ENCODE results near the gene TOLLIP. TPM values are rescaled to one million over a fixed set of nuclear protein-coding genes. Genes with fewer than 3 reads are reported as not detected.

TOLLIP gene
- total RNA-seq, 5 donors from 2014 or later (not counting 1 experiment from before 2014, with no cell fraction given) = 44.4 to 54.1 (median 50.8) TPM

- Mint-ChIP-seq H3K9me3 (no peaks in the 10 kb centered on the region), H3K27ac (no peak overlapping the region), H3K36me3 (no peaks in the 10 kb centered on the region), H3K4me3 (no peak overlapping the region), H3K4me1 (no peaks in the 10 kb centered on the region), H3K27me3 (no peaks in the 10 kb centered on the region)
- ATAC-seq (replicated peaks in 1 of 4) (no peak), DNase-seq (no peak)
- Histone ChIP-seq H3K27ac (ENCODE audit: low read length) (no peak overlapping the region), H3K27me3 (replicated peaks in 1 of 2; ENCODE audit: control insufficient read depth in 2 of 2, extremely low read depth in 1 of 2, insufficient read depth in 2 of 2, low read length in 1 of 2) (no peaks in the 10 kb centered on the region), H3K4me3 (ENCODE audit: control insufficient read depth in 1 of 2, extremely low read depth in 1 of 2, low read length in 1 of 2) (no peak overlapping the region), H3K9me3 (no peaks in the 10 kb centered on the region), H3K36me3 (ENCODE audit: control insufficient read depth in 2 of 2, extremely low read depth in 1 of 2, insufficient read depth in 1 of 2, low read length in 1 of 2) (no peaks in the 10 kb centered on the region), H3K4me1 (ENCODE audit: control insufficient read depth in 1 of 2, extremely low read depth in 1 of 2, insufficient read depth in 2 of 2, low read length in 2 of 2) (no peaks in the 10 kb centered on the region)
- WGBS (ENCODE audit: insufficient coverage) = 81% methylated on average over 9 of the region's 10 CpGs
- ChIA-PET CTCF (no interaction called here), POLR2A (no interaction called here)
Observed at GRCh38 chr11:1237851-1238250, 71.6 kb downstream of the TOLLIP start.

- no peaks in the 10 kb centered on the region for H3K9me3 Mint-ChIP-seq
- Histone ChIP-seq H3K9me3 (no peaks in the 10 kb centered on the region), H3K4me3 (ENCODE audit: control insufficient read depth in 1 of 2, extremely low read depth in 1 of 2, low read length in 1 of 2) (no peak overlapping the region)
Observed at GRCh38 chr11:1237128-1237580, 72.3 kb downstream of the TOLLIP start.

GRCh38 chr11:1236316-1237127 lies 72.9 kb downstream of the TOLLIP start:
- ChIA-PET POLR2A (no interaction called here), CTCF (no interaction called here)
- Histone ChIP-seq H3K36me3 (ENCODE audit: control insufficient read depth in 2 of 2, extremely low read depth in 1 of 2, insufficient read depth in 1 of 2, low read length in 1 of 2) (no peaks in the 10 kb centered on the region), H3K27me3 (replicated peaks in 1 of 2; ENCODE audit: control insufficient read depth in 2 of 2, extremely low read depth in 1 of 2, insufficient read depth in 2 of 2, low read length in 1 of 2) (no peaks in the 10 kb centered on the region), H3K4me1 (ENCODE audit: control insufficient read depth in 1 of 2, extremely low read depth in 1 of 2, insufficient read depth in 2 of 2, low read length in 2 of 2) (no peaks in the 10 kb centered on the region), H3K4me3 (ENCODE audit: control insufficient read depth in 1 of 2, extremely low read depth in 1 of 2, low read length in 1 of 2) (no peak overlapping the region), H3K9me3 (no peaks in the 10 kb centered on the region), H3K27ac (ENCODE audit: low read length) (no peak overlapping the region)
- H3K27ac Mint-ChIP-seq = no peak overlapping the region
- DNase-seq (no peak), ATAC-seq (replicated peaks in 1 of 4) (no peak)
- WGBS (ENCODE audit: insufficient coverage) = 84% methylated on average over 34 of the region's 37 CpGs
- H3K4me3 Mint-ChIP-seq = no peak overlapping the region
- no peaks in the 10 kb centered on the region for H3K4me1 Mint-ChIP-seq
- H3K9me3 Mint-ChIP-seq = no peaks in the 10 kb centered on the region
- H3K36me3 Mint-ChIP-seq = no peaks in the 10 kb centered on the region
- H3K27me3 Mint-ChIP-seq = no peaks in the 10 kb centered on the region

More at GRCh38 chr11:1237128-1237580, 72.3 kb downstream of the TOLLIP start:
- ChIA-PET POLR2A (no interaction called here), CTCF (no interaction called here)
- DNase-seq (no peak), ATAC-seq (replicated peaks in 1 of 4) (no peak)
- no peak overlapping the region for H3K4me3 Mint-ChIP-seq
- no peak overlapping the region for H3K27ac Mint-ChIP-seq
- Histone ChIP-seq H3K27me3 (replicated peaks in 1 of 2; ENCODE audit: control insufficient read depth in 2 of 2, extremely low read depth in 1 of 2, insufficient read depth in 2 of 2, low read length in 1 of 2) (no peaks in the 10 kb centered on the region), H3K36me3 (ENCODE audit: control insufficient read depth in 2 of 2, extremely low read depth in 1 of 2, insufficient read depth in 1 of 2, low read length in 1 of 2) (no peaks in the 10 kb centered on the region), H3K4me1 (ENCODE audit: control insufficient read depth in 1 of 2, extremely low read depth in 1 of 2, insufficient read depth in 2 of 2, low read length in 2 of 2) (no peaks in the 10 kb centered on the region), H3K27ac (ENCODE audit: low read length) (no peak overlapping the region)
- no peaks in the 10 kb centered on the region for H3K4me1 Mint-ChIP-seq
- 82% methylated on average over 12 of the region's 13 CpGs for WGBS (ENCODE audit: insufficient coverage)
- no peaks in the 10 kb centered on the region for H3K27me3 Mint-ChIP-seq
- no peaks in the 10 kb centered on the region for H3K36me3 Mint-ChIP-seq

- Mint-ChIP-seq H3K36me3 (no peaks in the 10 kb centered on the region), H3K27me3 (no peaks in the 10 kb centered on the region), H3K4me1 (no peaks in the 10 kb centered on the region), H3K9me3 (no peaks in the 10 kb centered on the region), H3K27ac (no peak overlapping the region), H3K4me3 (no peak overlapping the region)
- ChIA-PET POLR2A (no interaction called here), CTCF (no interaction called here)
- DNase-seq = no peak
- Histone ChIP-seq H3K27me3 (replicated peaks in 1 of 2; ENCODE audit: control insufficient read depth in 2 of 2, extremely low read depth in 1 of 2, insufficient read depth in 2 of 2, low read length in 1 of 2) (no peaks in the 10 kb centered on the region), H3K9me3 (no peaks in the 10 kb centered on the region), H3K4me1 (ENCODE audit: control insufficient read depth in 1 of 2, extremely low read depth in 1 of 2, insufficient read depth in 2 of 2, low read length in 2 of 2) (no peaks in the 10 kb centered on the region), H3K4me3 (ENCODE audit: control insufficient read depth in 1 of 2, extremely low read depth in 1 of 2, low read length in 1 of 2) (no peak overlapping the region), H3K36me3 (ENCODE audit: control insufficient read depth in 2 of 2, extremely low read depth in 1 of 2, insufficient read depth in 1 of 2, low read length in 1 of 2) (no peaks in the 10 kb centered on the region), H3K27ac (ENCODE audit: low read length) (no peak overlapping the region)
- ATAC-seq (replicated peaks in 1 of 4) = no peak
- 75% methylated on average over 6 of the region's 16 CpGs for WGBS (ENCODE audit: insufficient coverage)
Observed at GRCh38 chr11:1235901-1236315, 73.5 kb downstream of the TOLLIP start.

- WGBS (ENCODE audit: insufficient coverage) = 84% methylated on average over 19 of the region's 23 CpGs
- Histone ChIP-seq H3K27me3 (replicated peaks in 1 of 2; ENCODE audit: control insufficient read depth in 2 of 2, extremely low read depth in 1 of 2, insufficient read depth in 2 of 2, low read length in 1 of 2) (no peaks in the 10 kb centered on the region), H3K27ac (ENCODE audit: low read length) (no peak overlapping the region), H3K36me3 (ENCODE audit: control insufficient read depth in 2 of 2, extremely low read depth in 1 of 2, insufficient read depth in 1 of 2, low read length in 1 of 2) (no peaks in the 10 kb centered on the region), H3K4me3 (ENCODE audit: control insufficient read depth in 1 of 2, extremely low read depth in 1 of 2, low read length in 1 of 2) (no peak overlapping the region), H3K9me3 (no peaks in the 10 kb centered on the region), H3K4me1 (ENCODE audit: control insufficient read depth in 1 of 2, extremely low read depth in 1 of 2, insufficient read depth in 2 of 2, low read length in 2 of 2) (no peaks in the 10 kb centered on the region)
- ChIA-PET POLR2A (no interaction called here), CTCF (no interaction called here)
- H3K4me1 Mint-ChIP-seq = no peaks in the 10 kb centered on the region
- H3K9me3 Mint-ChIP-seq = no peaks in the 10 kb centered on the region
- no peak overlapping the region for H3K4me3 Mint-ChIP-seq
- H3K27me3 Mint-ChIP-seq = no peaks in the 10 kb centered on the region
- H3K27ac Mint-ChIP-seq = no peak overlapping the region
- no peak for ATAC-seq (replicated peaks in 1 of 4)
- no peak for DNase-seq
- H3K36me3 Mint-ChIP-seq = no peaks in the 10 kb centered on the region
Observed at GRCh38 chr11:1235306-1235900, 74.0 kb downstream of the TOLLIP start.

GRCh38 chr11:1234771-1235305 lies 74.6 kb downstream of the TOLLIP start:
- ChIA-PET POLR2A (no interaction called here), CTCF (no interaction called here)
- no peaks in the 10 kb centered on the region for H3K9me3 Mint-ChIP-seq
- H3K4me3 Mint-ChIP-seq = no peak overlapping the region
- WGBS (ENCODE audit: insufficient coverage) = 85% methylated on average over 22 of the region's 23 CpGs
- no peaks in the 10 kb centered on the region for H3K4me1 Mint-ChIP-seq
- H3K4me1 ChIP-seq (ENCODE audit: control insufficient read depth in 1 of 2, extremely low read depth in 1 of 2, insufficient read depth in 2 of 2, low read length in 2 of 2) = no peaks in the 10 kb centered on the region
- no peak overlapping the region for H3K4me3 ChIP-seq (ENCODE audit: control insufficient read depth in 1 of 2, extremely low read depth in 1 of 2, low read length in 1 of 2)
- no peaks in the 10 kb centered on the region for H3K36me3 Mint-ChIP-seq
- H3K36me3 ChIP-seq (ENCODE audit: control insufficient read depth in 2 of 2, extremely low read depth in 1 of 2, insufficient read depth in 1 of 2, low read length in 1 of 2) = no peaks in the 10 kb centered on the region
- H3K27me3 ChIP-seq (replicated peaks in 1 of 2; ENCODE audit: control insufficient read depth in 2 of 2, extremely low read depth in 1 of 2, insufficient read depth in 2 of 2, low read length in 1 of 2) = no peaks in the 10 kb centered on the region
- no peaks in the 10 kb centered on the region for H3K9me3 ChIP-seq
- no peak overlapping the region for H3K27ac Mint-ChIP-seq
- no peak overlapping the region for H3K27ac ChIP-seq (ENCODE audit: low read length)
- ATAC-seq (replicated peaks in 1 of 4) (no peak), DNase-seq (no peak)
- H3K27me3 Mint-ChIP-seq = no peaks in the 10 kb centered on the region

Measured in T-cell (primary cell).